Sigmoid colon (tissue), 7 donors: Measurements from ENCODE around the gene ESM1. TPM values are rescaled to one million over a fixed set of nuclear protein-coding genes. Genes with fewer than 3 reads are reported as not detected.

ENCODE experiments used
- DNase-seq: peaks from one replicate; pipeline ENCODE4 v3.0.0-alpha.2; 2019
- H3K27ac ChIP-seq, 4 donors: fragments of 200-600 bp; sonication (generic); one replicate each; pipeline ENCODE4 v1.5.1; 2016 to 2019; ENCODE audit warnings: mild to moderate bottlenecking in 1 of 4
- H3K27me3 ChIP-seq, 3 donors: fragments of 200-600 bp; sonication (generic); one replicate each; pipeline ENCODE4 v1.5.1; 2019; ENCODE audit warnings: mild to moderate bottlenecking in 1 of 3
- H3K36me3 ChIP-seq, 4 donors: fragments of 200-600 bp; sonication (generic); one replicate each; pipeline ENCODE4 v1.5.1; 2016 to 2019
- H3K4me1 ChIP-seq, 4 donors: fragments of 200-600 bp; sonication (generic); one replicate each; pipeline ENCODE4 v1.5.1; 2017 to 2019
- H3K4me3 ChIP-seq, 4 donors: fragments of 200-600 bp; sonication (generic); one replicate each; pipeline ENCODE4 v1.5.1; 2017 to 2019; ENCODE audit warnings: mild to moderate bottlenecking in 2 of 4, moderate library complexity in 1 of 4
- H3K9me3 ChIP-seq, 4 donors: fragments of 200-600 bp in 3 of 4; sonication (generic) in 3 of 4; one replicate each; pipeline versions ENCODE4 v1.5.1 to v1.6.1; 2013 to 2019
- EP300 ChIP-seq, 4 donors: sonication (generic); formaldehyde crosslinking; IDR thresholded peaks; one replicate each; pipeline ENCODE4 v1.6.1; 2017; ENCODE audit warnings: antibody characterized with exemption in 4 of 4
- POLR2A ChIP-seq, 2 donors: fragments of 450-650 bp; IDR thresholded peaks; one replicate each; pipeline ENCODE4 v1.6.1; 2016; ENCODE audit warnings: antibody characterized with exemption in 2 of 2, mild to moderate bottlenecking in 2 of 2, moderate library complexity in 2 of 2
- POLR2AphosphoS5 ChIP-seq, 4 donors: sonication (generic); formaldehyde crosslinking; IDR thresholded peaks; one replicate each; pipeline ENCODE4 v1.6.1; 2017; ENCODE audit warnings: antibody characterized with exemption in 4 of 4
- WGBS, 2 donors: extraction: QIAGEN DNeasy Blood & Tissue Kit; methylation state at CpG; one replicate each; pipeline ENCODE4 v1.1.7; 2013; 5-methylcytosine and 5-hydroxymethylcytosine counted together
- intact Hi-C: fragments of 100-400 bp; cut with DNase I; formaldehyde crosslinking; loops from one replicate; pipeline ENCODE4 v1.15.1; 2023
- polyA plus RNA-seq, 3 donors: library from polyadenylated mRNA; stranded (reverse); fragments of 200-250 nt; gene quantifications; one replicate each; pipeline ENCODE4 v1.2.3, GENCODE V29; 2013
- total RNA-seq, 4 donors: library from RNA; depleted of rRNA; stranded (reverse); fragments of >200 nt; gene quantifications; one replicate each; pipeline ENCODE4 v1.1.0, GENCODE V29; 2016
- TF ChIP-seq, protein P1 (sequence below), 4 experiments: fragments of 450-650 bp in 3 of 4; fragments of 200-600 bp in 1 of 4; IDR thresholded peaks; one replicate each; pipeline ENCODE4 v1.5.1; 2016 to 2019; ENCODE audit warnings: antibody characterized with exemption in 4 of 4, mild to moderate bottlenecking in 3 of 4, moderate library complexity in 2 of 4
- donor health status: healthy with polysubstance abuse.
- donor health status: Bipolar disorder and iron deficiency.
- donor health status: healthy.

Gene ESM1
- total and polyA plus RNA-seq, 7 donors, result 0.26 TPM; not detected in 6

DNA sequence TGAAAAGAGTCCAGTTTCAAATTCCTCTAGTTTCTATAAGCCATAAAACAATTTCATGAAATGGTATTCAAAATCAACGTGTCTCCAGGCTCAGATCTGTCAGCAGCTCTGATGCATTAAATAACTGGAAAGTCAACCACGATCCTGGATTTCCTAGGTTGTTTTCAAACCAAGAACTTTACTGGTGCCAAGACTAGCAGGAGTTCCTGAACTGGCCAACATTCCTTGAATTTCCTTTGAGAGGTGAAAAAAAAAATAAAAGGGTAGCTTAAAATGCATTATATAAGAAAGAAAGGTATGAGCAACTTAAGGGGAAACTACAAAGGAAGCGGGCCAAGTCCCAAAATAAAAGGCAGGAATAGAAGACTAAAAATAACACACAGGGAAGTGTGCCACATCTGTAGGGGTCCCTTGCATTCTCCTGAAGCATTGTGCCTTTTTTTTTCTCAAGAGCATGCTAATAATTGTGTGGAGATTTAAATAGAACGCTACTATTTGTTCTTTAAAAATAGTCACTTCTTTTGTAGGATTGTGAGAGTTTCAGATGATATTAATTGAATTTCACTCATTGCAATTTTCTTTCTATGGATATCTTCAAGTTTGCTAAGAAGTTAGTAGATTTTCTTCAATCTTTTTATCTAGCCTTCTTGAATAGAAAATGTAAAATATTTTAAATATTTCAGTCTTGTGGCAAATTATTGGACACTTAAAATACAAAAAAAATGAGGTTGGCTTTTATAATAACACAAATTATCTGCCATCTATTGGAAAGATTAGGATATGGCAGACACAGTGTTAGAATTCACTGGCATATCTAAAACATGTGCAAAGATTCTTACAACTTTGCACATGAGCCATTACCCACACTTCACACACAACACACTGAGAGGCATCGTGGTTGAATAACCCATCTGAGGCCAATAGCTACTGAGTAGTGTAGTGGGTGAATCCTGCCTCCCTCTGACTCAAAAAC is 15.3 kb downstream of the ESM1 start:
- H3K4me3 ChIP-seq, result no peak overlapping the region
- no peaks in the 10 kb centered on the region for H3K9me3 ChIP-seq
- TF ChIP-seq POLR2A (IDR thresholded peaks at IDR 0.05) (no peak), POLR2AphosphoS5 (IDR thresholded peaks at IDR 0.05) (no peak), EP300 (IDR thresholded peaks at IDR 0.05) (no peak)
- TF ChIP-seq, protein P1, sequence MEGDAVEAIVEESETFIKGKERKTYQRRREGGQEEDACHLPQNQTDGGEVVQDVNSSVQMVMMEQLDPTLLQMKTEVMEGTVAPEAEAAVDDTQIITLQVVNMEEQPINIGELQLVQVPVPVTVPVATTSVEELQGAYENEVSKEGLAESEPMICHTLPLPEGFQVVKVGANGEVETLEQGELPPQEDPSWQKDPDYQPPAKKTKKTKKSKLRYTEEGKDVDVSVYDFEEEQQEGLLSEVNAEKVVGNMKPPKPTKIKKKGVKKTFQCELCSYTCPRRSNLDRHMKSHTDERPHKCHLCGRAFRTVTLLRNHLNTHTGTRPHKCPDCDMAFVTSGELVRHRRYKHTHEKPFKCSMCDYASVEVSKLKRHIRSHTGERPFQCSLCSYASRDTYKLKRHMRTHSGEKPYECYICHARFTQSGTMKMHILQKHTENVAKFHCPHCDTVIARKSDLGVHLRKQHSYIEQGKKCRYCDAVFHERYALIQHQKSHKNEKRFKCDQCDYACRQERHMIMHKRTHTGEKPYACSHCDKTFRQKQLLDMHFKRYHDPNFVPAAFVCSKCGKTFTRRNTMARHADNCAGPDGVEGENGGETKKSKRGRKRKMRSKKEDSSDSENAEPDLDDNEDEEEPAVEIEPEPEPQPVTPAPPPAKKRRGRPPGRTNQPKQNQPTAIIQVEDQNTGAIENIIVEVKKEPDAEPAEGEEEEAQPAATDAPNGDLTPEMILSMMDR (IDR thresholded peaks at IDR 0.05), result no peak
- H3K4me1 ChIP-seq, result no peaks in the 10 kb centered on the region
- no peak overlapping the region for H3K27ac ChIP-seq
- H3K36me3 ChIP-seq, result no peaks in the 10 kb centered on the region
- intact Hi-C loops, result no loop called here
- DNase-seq, result no peak
- 78 to 82% methylated on average over 5 of the region's 5 CpGs for WGBS, 2 donors
- H3K27me3 ChIP-seq, result no peaks in the 10 kb centered on the region

DNA sequence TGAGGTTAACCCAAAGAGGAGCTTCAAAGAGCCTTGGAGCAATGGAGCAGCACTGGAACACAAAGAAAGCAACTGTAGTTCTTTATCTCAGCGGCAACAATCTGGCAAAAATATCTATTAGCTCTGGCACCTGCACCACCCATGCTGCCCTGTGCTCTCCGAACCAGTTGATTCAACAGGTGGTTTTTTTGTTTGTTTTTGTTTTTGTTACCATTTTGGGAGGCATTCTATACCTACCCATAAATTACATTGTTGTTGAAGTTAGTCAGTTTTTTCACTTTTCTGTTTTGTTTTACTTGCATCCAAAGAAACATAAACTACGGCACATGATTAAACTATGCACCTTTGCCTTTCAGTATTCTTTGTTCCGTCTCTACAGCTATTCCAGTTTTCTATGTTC is 16.2 kb downstream of the ESM1 start:
- no peaks in the 10 kb centered on the region for H3K27me3 ChIP-seq
- no peak for TF ChIP-seq POLR2A (IDR thresholded peaks at IDR 0.05)
- DNase-seq, result no peak
- no peak overlapping the region for H3K27ac ChIP-seq
- no peak overlapping the region for H3K4me3 ChIP-seq
- WGBS, 2 donors, result 81 to 83% methylated on average over 4 of the region's 4 CpGs
- intact Hi-C loops, result no loop called here
- H3K36me3 ChIP-seq, result no peaks in the 10 kb centered on the region
- H3K4me1 ChIP-seq, result no peaks in the 10 kb centered on the region
- H3K9me3 ChIP-seq, result no peaks in the 10 kb centered on the region

DNA sequence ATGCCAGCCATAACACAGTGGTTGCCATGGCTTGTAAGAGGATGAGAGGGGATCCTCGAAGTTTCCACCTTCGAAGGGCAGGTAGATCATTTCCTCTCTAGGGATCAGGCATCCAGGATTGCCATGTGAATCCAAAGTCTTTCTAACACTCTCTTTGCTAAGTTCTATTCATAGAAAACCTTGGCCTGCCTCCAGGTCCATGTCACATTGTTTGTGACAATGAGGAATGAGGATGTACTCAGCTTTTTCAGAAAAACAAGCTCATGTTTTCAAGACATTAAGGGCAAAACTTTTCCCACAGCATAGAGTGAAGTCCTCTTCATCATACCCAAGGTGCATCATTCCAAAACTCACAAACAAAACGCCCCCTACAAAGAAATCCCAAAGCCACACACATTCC is 19.6 kb downstream of the ESM1 start:
- Histone ChIP-seq H3K4me1 (no peaks in the 10 kb centered on the region), H3K4me3 (no peak overlapping the region), H3K27ac (no peak overlapping the region), H3K27me3 (no peaks in the 10 kb centered on the region), H3K9me3 (no peaks in the 10 kb centered on the region), H3K36me3 (no peaks in the 10 kb centered on the region)
- intact Hi-C loops, result no loop called here
- WGBS, 2 donors, result 59 to 74% methylated on average over 3 of the region's 3 CpGs
- no peak for DNase-seq
- TF ChIP-seq, protein P1 (IDR thresholded peaks at IDR 0.05), result no peak
- TF ChIP-seq POLR2A (IDR thresholded peaks at IDR 0.05) (no peak), EP300 (IDR thresholded peaks at IDR 0.05) (no peak), POLR2AphosphoS5 (IDR thresholded peaks at IDR 0.05) (no peak)

DNA sequence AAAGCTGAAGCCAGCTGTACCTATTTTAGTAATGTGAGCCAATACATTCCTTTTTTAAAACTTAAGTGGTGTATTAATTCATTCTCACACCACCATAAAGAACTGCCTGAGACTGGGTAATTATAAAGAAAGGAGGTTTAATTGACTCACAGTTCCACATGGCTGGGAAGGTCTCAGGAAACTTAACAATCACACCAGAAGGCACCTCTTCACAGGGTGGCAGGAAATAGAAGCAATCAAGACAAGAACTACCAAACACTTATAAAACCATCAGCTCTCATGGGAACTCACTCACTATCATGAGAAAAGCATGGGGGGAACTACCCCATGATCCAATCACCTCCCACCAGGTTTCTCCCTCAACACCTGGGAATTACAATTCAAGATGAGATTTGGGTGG is 21.0 kb downstream of the ESM1 start:
- Histone ChIP-seq H3K9me3 (no peaks in the 10 kb centered on the region), H3K36me3 (no peaks in the 10 kb centered on the region), H3K27me3 (no peaks in the 10 kb centered on the region), H3K4me3 (no peak overlapping the region), H3K4me1 (no peaks in the 10 kb centered on the region), H3K27ac (no peak overlapping the region)
- intact Hi-C loops, result no loop called here
- TF ChIP-seq POLR2AphosphoS5 (IDR thresholded peaks at IDR 0.05) (no peak), POLR2A (IDR thresholded peaks at IDR 0.05) (no peak), EP300 (IDR thresholded peaks at IDR 0.05) (no peak)
- TF ChIP-seq, protein P1 (IDR thresholded peaks at IDR 0.05), result no peak
- DNase-seq, result no peak

DNA sequence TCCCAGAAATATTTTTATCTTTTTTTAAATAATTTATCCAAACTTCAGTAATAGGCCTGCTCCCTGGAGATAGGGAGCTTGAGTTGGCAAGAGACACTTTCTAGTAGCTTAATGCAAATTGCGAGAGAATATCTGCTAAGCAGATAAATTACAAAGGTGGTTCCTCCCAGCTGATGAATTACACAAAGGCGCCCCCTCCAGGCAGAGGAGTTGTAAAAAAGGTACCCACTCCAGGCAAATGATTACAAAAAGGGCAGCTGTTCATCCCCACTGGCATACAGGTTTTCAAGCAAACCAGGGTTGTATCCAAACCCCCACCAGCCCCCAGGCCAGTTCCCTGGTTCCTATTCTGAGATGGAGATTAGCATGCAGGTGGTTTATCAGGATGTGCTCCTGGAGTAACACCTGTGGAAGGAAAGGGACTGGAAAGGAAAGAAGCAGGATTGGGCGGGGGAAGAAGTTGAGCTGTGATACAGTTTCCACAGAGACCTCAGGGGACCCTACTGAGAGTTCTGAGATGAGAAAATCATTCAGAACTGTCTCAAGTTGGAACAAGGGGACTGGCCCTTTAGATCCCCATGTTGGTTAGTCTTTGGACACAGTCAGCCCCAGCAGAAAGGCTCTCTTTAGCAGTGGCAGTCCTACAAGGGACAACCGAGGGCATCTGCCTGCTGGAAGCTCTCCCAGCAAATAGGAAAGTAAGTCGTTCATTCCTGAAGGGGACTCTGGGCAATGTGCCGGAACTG is 25.5 kb downstream of the ESM1 start:
- no peaks in the 10 kb centered on the region for H3K9me3 ChIP-seq
- intact Hi-C loops, result no loop called here
- no peak overlapping the region for H3K4me3 ChIP-seq
- no peaks in the 10 kb centered on the region for H3K36me3 ChIP-seq
- 61 to 77% methylated on average over 6 of the region's 6 CpGs for WGBS, 2 donors
- no peaks in the 10 kb centered on the region for H3K4me1 ChIP-seq
- no peaks in the 10 kb centered on the region for H3K27me3 ChIP-seq
- H3K27ac ChIP-seq, result no peak overlapping the region
- no peak for DNase-seq
- TF ChIP-seq, protein P1 (IDR thresholded peaks at IDR 0.05), result no peak
- TF ChIP-seq POLR2AphosphoS5 (IDR thresholded peaks at IDR 0.05) (no peak), POLR2A (IDR thresholded peaks at IDR 0.05) (no peak), EP300 (IDR thresholded peaks at IDR 0.05) (no peak)
